HepG2 (cell line): ENCODE results near the gene TET2. TPM values are rescaled to one million over a fixed set of nuclear protein-coding genes. Genes with fewer than 3 reads are reported as not detected.

Experiments used
- ATAC-seq: fragments of 200-7000 bp; cut with Tn5 transposase; 3 replicates; pipeline ENCODE4 v1.9.1; 2020; ENCODE audit warnings: mild to moderate bottlenecking, moderate library complexity
- BruUV-seq: library from RNA; stranded (reverse); fragments of 400-500 nt; replicated peaks from 2 replicates; lab custom pipeline; 2021; lab: Mats Ljungman, UMichigan
- CTCF ChIA-PET: fragments of 300-600 bp; formaldehyde crosslinking; extraction: SDS; loops from one replicate; lab custom pipeline; 2021; ENCODE audit warnings: low total read pairs, inconsistent platforms, low intra/inter-chr PET ratio; lab: Yijun Ruan, JAX
- POLR2A ChIA-PET: fragments of 350-600 bp; sonication (Branson Sonifier 250); formaldehyde crosslinking; loops from one replicate; lab custom pipeline; 2020; ENCODE audit warnings: antibody characterized with exemption, inconsistent platforms; lab: Yijun Ruan, JAX
- DNase-seq: peaks from one replicate; pipeline ENCODE4 v3.0.0-alpha.2; 2015; ENCODE audit warnings: low spot score
- FAIRE-seq: peaks from 3 replicates; lab custom pipeline; 2011; peaks lifted over from hg19 to GRCh38; lab: Jason Lieb, UNC
- H2AFZ ChIP-seq: one replicate; pipeline ENCODE4 v1.6.1; 2011; ENCODE audit warnings: low read length, inconsistent platforms
- H3K27ac ChIP-seq: fragments of 300-600 bp; 3 replicates; pipeline ENCODE4 v1.8.0; 2011; ENCODE audit warnings: mixed run types, mild to moderate bottlenecking, mixed read lengths, low read length, inconsistent platforms; ENCODE audit not compliant: insufficient read depth; ENCODE audit errors: extremely low read length
- H3K27me3 ChIP-seq, 2 experiments: fragments of 200-600 bp in 1 of 2; 2 replicates in 1 of 2; 3 replicates in 1 of 2; pipeline versions ENCODE4 v1.6.0 to v1.8.0; 2011; ENCODE audit warnings: low read length in 2 of 2, mild to moderate bottlenecking in 2 of 2, moderate library complexity in 2 of 2, inconsistent platforms in 1 of 2; ENCODE audit not compliant: insufficient read depth in 2 of 2, control insufficient read depth in 1 of 2
- H3K36me3 ChIP-seq, 2 experiments: fragments of 200-600 bp in 1 of 2; replicated peaks in 1 of 2; 2 replicates in 1 of 2; 3 replicates in 1 of 2; pipeline versions ENCODE4 v1.5.1 to v1.8.0; 2011; ENCODE audit warnings: low read length in 2 of 2, inconsistent platforms in 1 of 2; ENCODE audit not compliant: insufficient read depth in 2 of 2, control insufficient read depth in 1 of 2
- H3K4me1 ChIP-seq: 2 replicates; pipeline ENCODE4 v1.5.1; 2012; ENCODE audit warnings: low read length, inconsistent platforms; ENCODE audit not compliant: insufficient read depth
- H3K4me2 ChIP-seq: 2 replicates; pipeline ENCODE4 v1.6.0; 2011; ENCODE audit warnings: low read depth, low read length, inconsistent platforms
- H3K4me3 ChIP-seq, 3 experiments: fragments of 200-600 bp in 1 of 3; sonication (generic), shearing (Covaris generic) in 1 of 3; replicated peaks in 1 of 3; 2 replicates each; pipeline ENCODE4 v1.5.1; 2011 to 2016; ENCODE audit warnings: low read length in 3 of 3, inconsistent platforms in 2 of 3, low read depth in 2 of 3, mild to moderate bottlenecking in 2 of 3, control low read depth in 1 of 3, mixed read lengths in 1 of 3; ENCODE audit not compliant: insufficient read depth in 1 of 3
- H3K79me2 ChIP-seq: one replicate; pipeline ENCODE4 v1.6.1; 2011; ENCODE audit warnings: low read length, inconsistent platforms; ENCODE audit not compliant: insufficient read depth
- H3K9ac ChIP-seq: 2 replicates; pipeline ENCODE4 v1.6.0; 2011; ENCODE audit warnings: mild to moderate bottlenecking, low read depth, low read length, inconsistent platforms; ENCODE audit not compliant: insufficient read depth
- H3K9me3 ChIP-seq: 2 replicates; pipeline ENCODE4 v1.5.1; 2012; ENCODE audit warnings: mild to moderate bottlenecking, low read length
- H4K20me1 ChIP-seq: 2 replicates; pipeline ENCODE4 v1.6.0; 2011; ENCODE audit warnings: inconsistent platforms, mild to moderate bottlenecking, low read length, moderate library complexity; ENCODE audit not compliant: insufficient read depth
- FOXA1 ChIP-seq, 2 experiments: fragments of 450-650 bp in 1 of 2; sonication (generic) in 1 of 2; formaldehyde crosslinking in 1 of 2; IDR thresholded peaks; 2 replicates each; pipeline versions ENCODE4 v1.4.0 to v1.6.1; 2016 to 2020; ENCODE audit warnings: missing genetic modification reagents in 1 of 2
- HMG20B ChIP-seq: conservative IDR thresholded peaks from 2 replicates; pipeline ENCODE4 v1.6.1; 2016; ENCODE audit warnings: missing genetic modification reagents, missing compliant biosample characterization
- MAX ChIP-seq: IDR thresholded peaks from 2 replicates; pipeline ENCODE4 v1.6.1; 2012; ENCODE audit warnings: inconsistent platforms
- PBX3 ChIP-seq: sonication (generic); formaldehyde crosslinking; IDR thresholded peaks from 2 replicates; pipeline ENCODE4 v1.8.1; 2023; ENCODE audit warnings: missing genetic modification reagents, inconsistent platforms, borderline replicate concordance
- PRPF4 ChIP-seq: fragments of 200-400 bp; formaldehyde crosslinking; IDR thresholded peaks from 2 replicates; pipeline ENCODE4 v1.6.1; 2016; ENCODE audit warnings: low read length, low read depth; ENCODE audit not compliant: poor library complexity, severe bottlenecking
- ZMAT5 ChIP-seq: sonication (generic); formaldehyde crosslinking; IDR thresholded peaks from 2 replicates; pipeline ENCODE4 v1.5.0; 2020; ENCODE audit warnings: mild to moderate bottlenecking, low read depth, missing genetic modification reagents, borderline replicate concordance
- ZNF256 ChIP-seq: sonication (generic); formaldehyde crosslinking; conservative IDR thresholded peaks from 2 replicates; pipeline ENCODE4 v1.4.0; 2020; ENCODE audit warnings: missing genetic modification reagents
- ZSCAN22 ChIP-seq: sonication (generic); formaldehyde crosslinking; IDR thresholded peaks from 2 replicates; pipeline ENCODE4 v1.4.0; 2020; ENCODE audit warnings: mild to moderate bottlenecking, missing genetic modification reagents
- WGBS: methylation state at CpG from one replicate; pipeline ENCODE4 v1.1.6; 2017; ENCODE audit warnings: low lambda C conversion rate; 5-methylcytosine and 5-hydroxymethylcytosine counted together
- in situ Hi-C: cut with HindIII; loops from 2 replicates; pipeline ENCODE4 v1.10.0; 2017; ENCODE audit warnings: low pct_unique_long_range_greater_than_20kb; ENCODE audit not compliant: extremely low pct_ligation_motif_present
- intact Hi-C: fragments of 100-400 bp; cut with micrococcal nuclease; formaldehyde crosslinking; loops from one replicate; pipeline ENCODE4 v1.10.0; 2022; ENCODE audit not compliant: unreplicated experiment
- polyA plus RNA-seq, 8 experiments: library from polyadenylated mRNA; depleted of rRNA in 3 of 8; stranded (reverse) in 7 of 8; unstranded in 1 of 8; fragments of >200 nt; fragmentation: Illumina TruSeq in 4 of 8; extraction: Trizol in 4 of 8; gene quantifications; 2 replicates each; pipeline versions ENCODE4 v1.2.1 to v1.2.3, GENCODE V29; 2011 to 2016; ENCODE audit warnings: low read depth in 4 of 8, missing spikeins in 1 of 8, mixed read lengths in 1 of 8; ENCODE audit not compliant: insufficient read depth in 1 of 8
- total RNA-seq, 5 experiments: library from RNA; depleted of rRNA; stranded (reverse); fragments of >200 nt; fragmentation: Illumina TruSeq; extraction: Trizol; gene quantifications; 2 replicates each; pipeline ENCODE4 v1.2.3, GENCODE V29; 2016; ENCODE audit warnings: low read depth in 1 of 5
- TF ChIP-seq, protein P1 (sequence below): IDR thresholded peaks from 2 replicates; pipeline ENCODE4 v1.6.1; 2016; ENCODE audit warnings: missing biosample characterization, missing genetic modification reagents, low read depth
- TF ChIP-seq, protein P2 (sequence below): IDR thresholded peaks from 2 replicates; pipeline ENCODE4 v1.4.0; 2020; ENCODE audit warnings: mild to moderate bottlenecking, missing genetic modification reagents
- TF ChIP-seq, protein P3 (sequence below): sonication (generic); formaldehyde crosslinking; conservative IDR thresholded peaks from 2 replicates; pipeline ENCODE4 v1.8.0; 2022; ENCODE audit warnings: missing genetic modification reagents
- TF ChIP-seq, protein P4 (sequence below): sonication (generic); formaldehyde crosslinking; IDR thresholded peaks from 2 replicates; pipeline ENCODE4 v1.8.0; 2022; ENCODE audit warnings: mild to moderate bottlenecking, missing genetic modification reagents
- TF ChIP-seq, protein P5 (sequence below): sonication (generic); formaldehyde crosslinking; IDR thresholded peaks from 2 replicates; pipeline ENCODE4 v1.8.0; 2022; ENCODE audit warnings: missing genetic modification reagents, low read depth, mild to moderate bottlenecking, borderline replicate concordance

TET2 gene
- total and polyA plus RNA-seq, 2 of the 13 experiments (the other 11 are each of a cell fraction or from before 2014, with no cell fraction given) = 4.7 to 4.8 TPM

GRCh38 chr4:105164548-105164947, 17.9 kb downstream of the TET2 start:
- Histone ChIP-seq H3K9me3 (no peaks in the 10 kb centered on the region), H3K36me3 (no peaks in the 10 kb centered on the region), H2AFZ (no peak overlapping the region), H3K9ac (no peak overlapping the region), H3K4me2 (no peak overlapping the region), H4K20me1 (no peaks in the 10 kb centered on the region), H3K27me3 (no peaks in the 10 kb centered on the region), H3K27ac (no peak overlapping the region), H3K79me2 (peaks cover 11% of the 10 kb centered on the region), H3K4me3 (no peak overlapping the region), H3K4me1 (peaks cover 6% of the 10 kb centered on the region)
- 100% methylated on average over 1 of the region's 1 CpG for WGBS
- FAIRE-seq (no peak), ATAC-seq (no peak), DNase-seq (no peak)
- intact Hi-C loops = no loop called here
- BruUV-seq = no TSS peak
- in situ Hi-C loops = no loop called here
- POLR2A ChIA-PET = no interaction called here
- CTCF ChIA-PET = no interaction called here
- no peak for TF ChIP-seq ZMAT5 (CRISPR knock-in tag)
- TF ChIP-seq, protein P1, sequence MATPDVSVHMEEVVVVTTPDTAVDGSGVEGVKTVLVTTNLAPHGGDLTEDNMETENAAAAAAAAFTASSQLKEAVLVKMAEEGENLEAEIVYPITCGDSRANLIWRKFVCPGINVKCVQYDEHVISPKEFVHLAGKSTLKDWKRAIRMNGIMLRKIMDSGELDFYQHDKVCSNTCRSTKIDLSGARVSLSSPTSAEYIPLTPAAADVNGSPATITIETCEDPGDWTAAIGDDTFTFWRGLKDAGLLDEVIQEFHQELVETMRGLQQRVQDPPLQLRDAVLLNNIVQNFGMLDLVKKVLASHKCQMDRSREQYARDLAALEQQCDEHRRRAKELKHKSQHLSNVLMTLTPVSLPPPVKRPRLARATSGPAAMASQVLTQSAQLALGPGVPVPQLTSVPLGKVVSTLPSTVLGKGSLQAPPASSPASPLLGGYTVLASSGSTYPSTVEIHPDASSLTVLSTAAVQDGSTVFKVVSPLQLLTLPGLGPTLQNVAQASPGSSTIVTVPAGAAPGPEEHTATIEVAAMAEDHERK (CRISPR knock-in tag) = no peak
- no peak for TF ChIP-seq FOXA1 (IDR thresholded peaks at IDR 0.05)
- no peak for TF ChIP-seq FOXA1 (CRISPR knock-in tag; IDR thresholded peaks at IDR 0.05)
- no peak for TF ChIP-seq PRPF4
- TF ChIP-seq PBX3 (CRISPR knock-in tag) = no peak
- no peak for TF ChIP-seq MAX
- TF ChIP-seq ZSCAN22 (CRISPR knock-in tag) = no peak
- TF ChIP-seq, protein P2, sequence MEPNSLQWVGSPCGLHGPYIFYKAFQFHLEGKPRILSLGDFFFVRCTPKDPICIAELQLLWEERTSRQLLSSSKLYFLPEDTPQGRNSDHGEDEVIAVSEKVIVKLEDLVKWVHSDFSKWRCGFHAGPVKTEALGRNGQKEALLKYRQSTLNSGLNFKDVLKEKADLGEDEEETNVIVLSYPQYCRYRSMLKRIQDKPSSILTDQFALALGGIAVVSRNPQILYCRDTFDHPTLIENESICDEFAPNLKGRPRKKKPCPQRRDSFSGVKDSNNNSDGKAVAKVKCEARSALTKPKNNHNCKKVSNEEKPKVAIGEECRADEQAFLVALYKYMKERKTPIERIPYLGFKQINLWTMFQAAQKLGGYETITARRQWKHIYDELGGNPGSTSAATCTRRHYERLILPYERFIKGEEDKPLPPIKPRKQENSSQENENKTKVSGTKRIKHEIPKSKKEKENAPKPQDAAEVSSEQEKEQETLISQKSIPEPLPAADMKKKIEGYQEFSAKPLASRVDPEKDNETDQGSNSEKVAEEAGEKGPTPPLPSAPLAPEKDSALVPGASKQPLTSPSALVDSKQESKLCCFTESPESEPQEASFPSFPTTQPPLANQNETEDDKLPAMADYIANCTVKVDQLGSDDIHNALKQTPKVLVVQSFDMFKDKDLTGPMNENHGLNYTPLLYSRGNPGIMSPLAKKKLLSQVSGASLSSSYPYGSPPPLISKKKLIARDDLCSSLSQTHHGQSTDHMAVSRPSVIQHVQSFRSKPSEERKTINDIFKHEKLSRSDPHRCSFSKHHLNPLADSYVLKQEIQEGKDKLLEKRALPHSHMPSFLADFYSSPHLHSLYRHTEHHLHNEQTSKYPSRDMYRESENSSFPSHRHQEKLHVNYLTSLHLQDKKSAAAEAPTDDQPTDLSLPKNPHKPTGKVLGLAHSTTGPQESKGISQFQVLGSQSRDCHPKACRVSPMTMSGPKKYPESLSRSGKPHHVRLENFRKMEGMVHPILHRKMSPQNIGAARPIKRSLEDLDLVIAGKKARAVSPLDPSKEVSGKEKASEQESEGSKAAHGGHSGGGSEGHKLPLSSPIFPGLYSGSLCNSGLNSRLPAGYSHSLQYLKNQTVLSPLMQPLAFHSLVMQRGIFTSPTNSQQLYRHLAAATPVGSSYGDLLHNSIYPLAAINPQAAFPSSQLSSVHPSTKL (CRISPR knock-in tag) = no peak
- TF ChIP-seq HMG20B (CRISPR knock-in tag) = no peak
- TF ChIP-seq, protein P3, sequence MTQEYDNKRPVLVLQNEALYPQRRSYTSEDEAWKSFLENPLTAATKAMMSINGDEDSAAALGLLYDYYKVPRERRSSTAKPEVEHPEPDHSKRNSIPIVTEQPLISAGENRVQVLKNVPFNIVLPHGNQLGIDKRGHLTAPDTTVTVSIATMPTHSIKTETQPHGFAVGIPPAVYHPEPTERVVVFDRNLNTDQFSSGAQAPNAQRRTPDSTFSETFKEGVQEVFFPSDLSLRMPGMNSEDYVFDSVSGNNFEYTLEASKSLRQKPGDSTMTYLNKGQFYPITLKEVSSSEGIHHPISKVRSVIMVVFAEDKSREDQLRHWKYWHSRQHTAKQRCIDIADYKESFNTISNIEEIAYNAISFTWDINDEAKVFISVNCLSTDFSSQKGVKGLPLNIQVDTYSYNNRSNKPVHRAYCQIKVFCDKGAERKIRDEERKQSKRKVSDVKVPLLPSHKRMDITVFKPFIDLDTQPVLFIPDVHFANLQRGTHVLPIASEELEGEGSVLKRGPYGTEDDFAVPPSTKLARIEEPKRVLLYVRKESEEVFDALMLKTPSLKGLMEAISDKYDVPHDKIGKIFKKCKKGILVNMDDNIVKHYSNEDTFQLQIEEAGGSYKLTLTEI (CRISPR knock-in tag) = no peak
- no peak for TF ChIP-seq ZNF256 (CRISPR knock-in tag)
- TF ChIP-seq, protein P4, sequence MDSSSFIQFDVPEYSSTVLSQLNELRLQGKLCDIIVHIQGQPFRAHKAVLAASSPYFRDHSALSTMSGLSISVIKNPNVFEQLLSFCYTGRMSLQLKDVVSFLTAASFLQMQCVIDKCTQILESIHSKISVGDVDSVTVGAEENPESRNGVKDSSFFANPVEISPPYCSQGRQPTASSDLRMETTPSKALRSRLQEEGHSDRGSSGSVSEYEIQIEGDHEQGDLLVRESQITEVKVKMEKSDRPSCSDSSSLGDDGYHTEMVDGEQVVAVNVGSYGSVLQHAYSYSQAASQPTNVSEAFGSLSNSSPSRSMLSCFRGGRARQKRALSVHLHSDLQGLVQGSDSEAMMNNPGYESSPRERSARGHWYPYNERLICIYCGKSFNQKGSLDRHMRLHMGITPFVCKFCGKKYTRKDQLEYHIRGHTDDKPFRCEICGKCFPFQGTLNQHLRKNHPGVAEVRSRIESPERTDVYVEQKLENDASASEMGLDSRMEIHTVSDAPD (CRISPR knock-in tag) = no peak
- TF ChIP-seq, protein P5, sequence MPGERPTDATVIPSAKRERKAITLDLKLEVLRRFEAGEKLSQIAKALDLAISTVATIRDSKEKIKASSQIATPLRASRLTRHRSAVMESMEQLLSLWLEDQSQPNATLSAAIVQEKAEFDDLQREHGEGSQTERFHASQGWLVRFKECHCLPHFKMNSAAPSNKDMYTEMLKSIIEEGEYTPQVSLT (CRISPR knock-in tag) = no peak
